ENCODE measurements around the gene AUTS2.

AUTS2 gene

DNA sequence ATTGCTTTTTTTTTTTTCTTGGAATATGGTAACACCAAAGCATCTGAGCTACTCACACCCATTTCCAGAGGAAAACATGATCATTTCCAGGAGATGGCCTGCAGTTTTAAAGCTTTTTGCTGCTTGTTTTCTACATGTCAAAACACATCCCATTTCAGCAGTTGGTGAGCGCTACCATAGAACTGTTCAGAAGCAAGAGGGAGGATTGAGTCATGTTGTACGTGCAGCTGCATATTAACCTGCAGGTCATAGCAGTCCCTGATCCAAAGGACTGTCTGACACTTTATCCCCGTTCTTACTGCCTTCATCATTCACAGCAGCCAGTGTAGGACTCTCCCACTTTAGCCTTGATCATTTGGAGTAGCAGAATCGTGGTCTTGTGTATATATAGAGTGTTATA lies 124.6 kb downstream of the AUTS2 start:
- H3K27ac ChIP-seq (ENCODE audit: extremely low read depth, low read depth, low read length) = no peak overlapping the region
- no peaks in the 10 kb centered on the region for H3K36me3 ChIP-seq (ENCODE audit: control insufficient read depth in 2 of 2, insufficient read depth in 1 of 2, low read length in 2 of 2)
- TF ChIP-seq, protein P1, sequence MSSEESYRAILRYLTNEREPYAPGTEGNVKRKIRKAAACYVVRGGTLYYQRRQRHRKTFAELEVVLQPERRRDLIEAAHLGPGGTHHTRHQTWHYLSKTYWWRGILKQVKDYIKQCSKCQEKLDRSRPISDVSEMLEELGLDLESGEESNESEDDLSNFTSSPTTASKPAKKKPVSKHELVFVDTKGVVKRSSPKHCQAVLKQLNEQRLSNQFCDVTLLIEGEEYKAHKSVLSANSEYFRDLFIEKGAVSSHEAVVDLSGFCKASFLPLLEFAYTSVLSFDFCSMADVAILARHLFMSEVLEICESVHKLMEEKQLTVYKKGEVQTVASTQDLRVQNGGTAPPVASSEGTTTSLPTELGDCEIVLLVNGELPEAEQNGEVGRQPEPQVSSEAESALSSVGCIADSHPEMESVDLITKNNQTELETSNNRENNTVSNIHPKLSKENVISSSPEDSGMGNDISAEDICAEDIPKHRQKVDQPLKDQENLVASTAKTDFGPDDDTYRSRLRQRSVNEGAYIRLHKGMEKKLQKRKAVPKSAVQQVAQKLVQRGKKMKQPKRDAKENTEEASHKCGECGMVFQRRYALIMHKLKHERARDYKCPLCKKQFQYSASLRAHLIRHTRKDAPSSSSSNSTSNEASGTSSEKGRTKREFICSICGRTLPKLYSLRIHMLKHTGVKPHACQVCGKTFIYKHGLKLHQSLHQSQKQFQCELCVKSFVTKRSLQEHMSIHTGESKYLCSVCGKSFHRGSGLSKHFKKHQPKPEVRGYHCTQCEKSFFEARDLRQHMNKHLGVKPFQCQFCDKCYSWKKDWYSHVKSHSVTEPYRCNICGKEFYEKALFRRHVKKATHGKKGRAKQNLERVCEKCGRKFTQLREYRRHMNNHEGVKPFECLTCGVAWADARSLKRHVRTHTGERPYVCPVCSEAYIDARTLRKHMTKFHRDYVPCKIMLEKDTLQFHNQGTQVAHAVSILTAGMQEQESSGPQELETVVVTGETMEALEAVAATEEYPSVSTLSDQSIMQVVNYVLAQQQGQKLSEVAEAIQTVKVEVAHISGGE (tag by site-specific recombination; conservative IDR thresholded peaks at IDR 0.05; ENCODE audit: low read depth) = no peak
- peak; percentile 77 for TF ChIP-seq REST (tag by site-specific recombination; IDR thresholded peaks at IDR 0.05)
- peak; percentile 77 for TF ChIP-seq OSR2 (tag by site-specific recombination; IDR thresholded peaks at IDR 0.05)
- TF ChIP-seq SP2 (tag by site-specific recombination; IDR thresholded peaks at IDR 0.05) = no peak
- peak; percentile 52; the same call in 1 of the 2 replicates for TF ChIP-seq TRIM28 (IDR thresholded peaks at IDR 0.05; ENCODE audit: borderline replicate concordance, low read length)
- TF ChIP-seq ZNF423 (tag by site-specific recombination; IDR thresholded peaks at IDR 0.05) = no peak
- H3K4me3 ChIP-seq (ENCODE audit: low read depth, low read length) = no peak overlapping the region
- POLR2A ChIA-PET = no interaction called here
- CTCF ChIA-PET = interaction anchor here (0.6 to 1.8 kb wide), 4 partner anchors 14 to 58 kb away, joined by 3 to 6 read pairs (median 4); no protein-coding TSS in a partner anchor
- H3K4me1 ChIP-seq (ENCODE audit: control insufficient read depth, insufficient read depth, low read length) = peaks cover 2% of the 10 kb centered on the region; the same call in 1 of the 2 replicates
- H3K9me3 ChIP-seq (ENCODE audit: control insufficient read depth, insufficient read depth, low read depth, low read length) = no peaks in the 10 kb centered on the region

DNA sequence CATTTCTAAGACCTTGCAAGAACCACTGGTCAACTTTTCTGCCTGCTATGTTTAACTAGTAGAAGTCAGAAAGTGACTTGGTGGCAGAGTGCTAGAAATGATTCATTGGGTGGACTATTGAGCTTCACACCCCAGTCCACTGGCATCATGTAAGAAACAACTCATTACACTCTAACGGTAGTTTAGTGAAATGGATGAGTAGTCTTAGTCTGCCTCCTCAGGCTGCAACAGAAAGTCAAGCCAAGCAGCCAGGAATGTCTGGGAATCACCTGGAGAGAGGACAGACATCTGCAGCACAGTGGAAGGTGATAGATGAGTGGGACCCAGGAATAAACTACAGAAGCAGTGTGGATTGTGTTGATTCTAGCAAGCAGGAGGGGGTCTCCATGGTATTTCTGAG lies 125.4 kb downstream of the AUTS2 start:
- ChIA-PET CTCF (interaction anchor here (0.7 to 1.8 kb wide), 3 partner anchors 17 to 47 kb away, joined by 3 to 5 read pairs (median 5); no protein-coding TSS in a partner anchor), POLR2A (no interaction called here)
- Histone ChIP-seq H3K4me1 (ENCODE audit: control insufficient read depth, insufficient read depth, low read length) (peaks cover 10% of the 10 kb centered on the region), H3K27ac (ENCODE audit: extremely low read depth, low read depth, low read length) (no peak overlapping the region), H3K36me3 (ENCODE audit: control insufficient read depth in 2 of 2, insufficient read depth in 1 of 2, low read length in 2 of 2) (no peaks in the 10 kb centered on the region), H3K4me3 (ENCODE audit: low read depth, low read length) (no peak overlapping the region), H3K9me3 (ENCODE audit: control insufficient read depth, insufficient read depth, low read depth, low read length) (no peaks in the 10 kb centered on the region)
- TF ChIP-seq ZNF530 (tag by site-specific recombination; IDR thresholded peaks at IDR 0.05; ENCODE audit: low read depth) (no peak), ZNF785 (tag by site-specific recombination; IDR thresholded peaks at IDR 0.05) (no peak), EGR2 (tag by site-specific recombination; IDR thresholded peaks at IDR 0.05; ENCODE audit: low read depth) (no peak), ZNF398 (tag by site-specific recombination; IDR thresholded peaks at IDR 0.05) (no peak), ZBTB17 (tag by site-specific recombination; IDR thresholded peaks at IDR 0.05) (no peak), ZNF660 (tag by site-specific recombination; IDR thresholded peaks at IDR 0.05) (no peak), ZNF596 (tag by site-specific recombination; IDR thresholded peaks at IDR 0.05) (no peak), ZNF335 (tag by site-specific recombination; conservative IDR thresholded peaks at IDR 0.05) (no peak), AEBP2 (tag by site-specific recombination; IDR thresholded peaks at IDR 0.05; ENCODE audit: borderline replicate concordance) (no peak), ZNF571 (tag by site-specific recombination; IDR thresholded peaks at IDR 0.05) (no peak), ZNF777 (tag by site-specific recombination; IDR thresholded peaks at IDR 0.05; ENCODE audit: borderline replicate concordance) (no peak), ZNF830 (tag by site-specific recombination; IDR thresholded peaks at IDR 0.05; ENCODE audit: low read depth) (no peak), ZNF280D (tag by site-specific recombination; IDR thresholded peaks at IDR 0.05) (no peak)
- TF ChIP-seq, protein P2, sequence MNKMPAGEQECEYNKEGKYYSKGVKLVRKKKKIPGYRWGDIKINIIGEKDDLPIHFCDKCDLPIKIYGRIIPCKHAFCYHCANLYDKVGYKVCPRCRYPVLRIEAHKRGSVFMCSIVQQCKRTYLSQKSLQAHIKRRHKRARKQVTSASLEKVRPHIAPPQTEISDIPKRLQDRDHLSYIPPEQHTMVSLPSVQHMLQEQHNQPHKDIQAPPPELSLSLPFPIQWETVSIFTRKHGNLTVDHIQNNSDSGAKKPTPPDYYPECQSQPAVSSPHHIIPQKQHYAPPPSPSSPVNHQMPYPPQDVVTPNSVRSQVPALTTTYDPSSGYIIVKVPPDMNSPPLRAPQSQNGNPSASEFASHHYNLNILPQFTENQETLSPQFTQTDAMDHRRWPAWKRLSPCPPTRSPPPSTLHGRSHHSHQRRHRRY (tag by site-specific recombination; IDR thresholded peaks at IDR 0.05) = no peak
